Mesothelial cell of epicardium (in vitro differentiated cells): ENCODE results near the gene CLDN3. TPM values are rescaled to one million over a fixed set of nuclear protein-coding genes. Genes with fewer than 3 reads are reported as not detected.
A peak's percentile ranks its signal among the peaks of the same experiment; 100 is the strongest.

ENCODE experiments used
- DNase-seq, 2 experiments: peaks; one replicate each; pipeline ENCODE4 v3.0.0; 2021; ENCODE audit warnings: low spot score in 2 of 2; ENCODE audit not compliant: unreplicated experiment in 2 of 2
- H3K27ac Mint-ChIP-seq: 2 replicates; pipeline ENCODE4 v1.8.0; 2021; ENCODE audit warnings: mixed read lengths
- H3K27me3 Mint-ChIP-seq: 2 replicates; pipeline ENCODE4 v1.8.0; 2021; ENCODE audit warnings: low read depth, mixed read lengths
- H3K36me3 Mint-ChIP-seq: 2 replicates; pipeline ENCODE4 v1.8.0; 2021; ENCODE audit warnings: mixed read lengths
- H3K4me1 Mint-ChIP-seq: 2 replicates; pipeline ENCODE4 v1.8.0; 2021; ENCODE audit warnings: mixed read lengths
- H3K4me3 Mint-ChIP-seq: 2 replicates; pipeline ENCODE4 v1.8.0; 2021; ENCODE audit warnings: mild to moderate bottlenecking, moderate library complexity, mixed read lengths
- H3K9me3 Mint-ChIP-seq: 2 replicates; pipeline ENCODE4 v1.8.0; 2021; ENCODE audit warnings: mixed read lengths
- total RNA-seq: library from RNA; stranded (reverse); gene quantifications from 3 replicates; pipeline ENCODE4 v1.2.1, GENCODE V29; 2021
- TF ChIP-seq, protein P1 (sequence below): fragments of 200-600 bp; sonication (generic); IDR thresholded peaks from one replicate; pipeline ENCODE4 v1.5.0; 2021; ENCODE audit warnings: antibody characterized with exemption; ENCODE audit not compliant: unreplicated experiment

The CLDN3 gene
- total RNA-seq, 1 donor from 2014 or later = 10.5 TPM

- no peak overlapping the region for H3K27ac Mint-ChIP-seq
- H3K9me3 Mint-ChIP-seq = peaks cover 6% of the 10 kb centered on the region
- no peak overlapping the region for H3K4me3 Mint-ChIP-seq
- no peak for DNase-seq
- TF ChIP-seq, protein P1, sequence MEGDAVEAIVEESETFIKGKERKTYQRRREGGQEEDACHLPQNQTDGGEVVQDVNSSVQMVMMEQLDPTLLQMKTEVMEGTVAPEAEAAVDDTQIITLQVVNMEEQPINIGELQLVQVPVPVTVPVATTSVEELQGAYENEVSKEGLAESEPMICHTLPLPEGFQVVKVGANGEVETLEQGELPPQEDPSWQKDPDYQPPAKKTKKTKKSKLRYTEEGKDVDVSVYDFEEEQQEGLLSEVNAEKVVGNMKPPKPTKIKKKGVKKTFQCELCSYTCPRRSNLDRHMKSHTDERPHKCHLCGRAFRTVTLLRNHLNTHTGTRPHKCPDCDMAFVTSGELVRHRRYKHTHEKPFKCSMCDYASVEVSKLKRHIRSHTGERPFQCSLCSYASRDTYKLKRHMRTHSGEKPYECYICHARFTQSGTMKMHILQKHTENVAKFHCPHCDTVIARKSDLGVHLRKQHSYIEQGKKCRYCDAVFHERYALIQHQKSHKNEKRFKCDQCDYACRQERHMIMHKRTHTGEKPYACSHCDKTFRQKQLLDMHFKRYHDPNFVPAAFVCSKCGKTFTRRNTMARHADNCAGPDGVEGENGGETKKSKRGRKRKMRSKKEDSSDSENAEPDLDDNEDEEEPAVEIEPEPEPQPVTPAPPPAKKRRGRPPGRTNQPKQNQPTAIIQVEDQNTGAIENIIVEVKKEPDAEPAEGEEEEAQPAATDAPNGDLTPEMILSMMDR = no peak
- H3K27me3 Mint-ChIP-seq = peaks cover 25% of the 10 kb centered on the region
- peaks cover 6% of the 10 kb centered on the region for H3K4me1 Mint-ChIP-seq
- H3K36me3 Mint-ChIP-seq = no peaks in the 10 kb centered on the region
These were observed 3.8 kb upstream of the CLDN3 start for GRCh38 chr7:73773700-73774517.

DNA sequence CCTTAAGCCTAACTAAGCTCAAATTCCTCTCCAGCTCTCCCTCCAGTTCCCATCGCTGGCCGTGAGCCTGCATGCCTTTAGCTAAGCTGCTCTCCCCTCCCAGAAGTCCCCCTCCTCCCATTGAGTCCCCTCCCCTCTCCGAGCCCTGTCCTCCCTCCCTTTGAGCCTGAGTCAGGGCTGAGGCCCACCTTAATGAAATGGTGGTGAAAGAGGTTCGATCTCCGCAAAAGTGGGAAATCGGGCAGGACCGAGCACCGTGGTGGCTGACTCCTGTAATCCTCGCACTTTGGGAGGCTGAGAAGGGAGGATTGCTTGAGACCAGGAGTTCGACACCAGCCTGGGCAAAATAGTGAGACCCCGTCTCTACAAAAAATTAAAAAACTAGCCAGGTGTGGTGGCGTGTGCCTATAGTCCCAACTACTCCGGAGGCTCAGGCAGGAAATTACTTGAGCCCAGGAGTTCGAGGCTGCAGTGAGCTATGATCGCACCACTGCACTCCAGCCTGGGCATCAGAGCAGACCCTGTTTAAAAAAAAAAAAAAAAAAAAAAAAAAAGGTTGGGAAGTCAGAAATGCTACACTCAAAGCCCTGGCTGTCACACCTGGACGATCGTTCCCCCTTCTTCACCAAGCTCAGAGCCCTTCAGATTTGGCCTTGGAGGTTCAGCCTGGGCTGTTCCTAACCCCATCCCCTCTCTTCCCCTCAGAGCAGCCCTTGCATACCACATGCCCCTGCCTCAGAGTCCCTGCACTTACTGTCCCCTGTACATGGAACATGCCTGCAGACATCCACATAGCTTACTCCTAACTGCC is 995 bp upstream of the CLDN3 start:
- TF ChIP-seq, protein P1 = no peak
- H3K4me3 Mint-ChIP-seq = peak overlapping the region; percentile 71
- H3K9me3 Mint-ChIP-seq = peaks cover 6% of the 10 kb centered on the region
- H3K36me3 Mint-ChIP-seq = no peaks in the 10 kb centered on the region
- H3K4me1 Mint-ChIP-seq = peaks cover 6% of the 10 kb centered on the region
- peak overlapping the region; percentile 25 for H3K27ac Mint-ChIP-seq
- H3K27me3 Mint-ChIP-seq = peaks cover 36% of the 10 kb centered on the region
- no peak for DNase-seq

GRCh38 chr7:73769481-73770001 is 529 bp downstream of the CLDN3 start:
- Mint-ChIP-seq H3K27me3 (peaks cover 36% of the 10 kb centered on the region), H3K9me3 (no peaks in the 10 kb centered on the region), H3K4me1 (peaks cover 6% of the 10 kb centered on the region), H3K4me3 (peak overlapping the region; percentile 59), H3K36me3 (no peaks in the 10 kb centered on the region), H3K27ac (no peak overlapping the region)
- DNase-seq = no peak
- TF ChIP-seq, protein P1 = no peak

GRCh38 chr7:73768641-73769480 is 1.2 kb downstream of the CLDN3 start:
- Mint-ChIP-seq H3K36me3 (no peaks in the 10 kb centered on the region), H3K4me3 (peak overlapping the region; percentile 13), H3K27me3 (peaks cover 36% of the 10 kb centered on the region), H3K4me1 (peaks cover 6% of the 10 kb centered on the region), H3K9me3 (no peaks in the 10 kb centered on the region), H3K27ac (no peak overlapping the region)
- TF ChIP-seq, protein P1 = no peak
- no peak for DNase-seq

- TF ChIP-seq, protein P1 = no peak
- Mint-ChIP-seq H3K9me3 (no peaks in the 10 kb centered on the region), H3K36me3 (no peaks in the 10 kb centered on the region), H3K4me3 (no peak overlapping the region), H3K27ac (no peak overlapping the region), H3K27me3 (peaks cover 31% of the 10 kb centered on the region), H3K4me1 (peaks cover 6% of the 10 kb centered on the region)
- DNase-seq = no peak
These were observed 3.4 kb downstream of the CLDN3 start for GRCh38 chr7:73766556-73767229.
